Gastrocnemius medialis (tissue), 4 donors: ENCODE data around the gene SYTL5. TPM values are rescaled to one million over a fixed set of nuclear protein-coding genes. Genes with fewer than 3 reads are reported as not detected.

ENCODE experiments used
- ATAC-seq, 2 donors: fragments of 150-250 bp; one replicate each; pipeline ENCODE4 v1.9.1; 2016
- DNase-seq, 2 donors: peaks; one replicate each; pipeline ENCODE4 v3.0.0-alpha.2; 2019
- H3K27ac ChIP-seq, 4 donors: fragments of 200-600 bp; sonication (generic); 1 replicate in 1 of 4; 2 replicates in 3 of 4; pipeline ENCODE4 v1.5.1; 2016 to 2018; ENCODE audit warnings: mild to moderate bottlenecking in 2 of 4, moderate library complexity in 1 of 4
- H3K27me3 ChIP-seq, 3 donors: fragments of 200-600 bp; sonication (generic) in 2 of 3; 1 replicate in 1 of 3; 2 replicates in 2 of 3; pipeline versions ENCODE4 v1.5.1 to v1.6.0; 2016 to 2019; ENCODE audit warnings: mild to moderate bottlenecking in 1 of 3, moderate library complexity in 1 of 3
- H3K36me3 ChIP-seq, 2 donors: fragments of 200-600 bp; sonication (generic) in 1 of 2; one replicate each; pipeline ENCODE4 v1.5.1; 2017 to 2018
- H3K4me1 ChIP-seq, 2 donors: fragments of 200-600 bp; sonication (generic) in 1 of 2; one replicate each; pipeline ENCODE4 v1.5.1; 2016 to 2017; ENCODE audit warnings: mild to moderate bottlenecking in 2 of 2
- H3K4me3 ChIP-seq, 4 donors: fragments of 200-600 bp; sonication (generic) in 3 of 4; 1 replicate in 1 of 4; 2 replicates in 3 of 4; pipeline ENCODE4 v1.5.1; 2016 to 2019; ENCODE audit warnings: mild to moderate bottlenecking in 2 of 4
- H3K9me3 ChIP-seq, 3 donors: fragments of 200-600 bp; sonication (generic) in 2 of 3; 1 replicate in 1 of 3; 2 replicates in 2 of 3; pipeline ENCODE4 v1.5.1; 2016 to 2019
- CTCF ChIP-seq, 5 experiments: fragments of 450-650 bp in 3 of 5; fragments of 200-600 bp in 2 of 5; sonication (generic) in 2 of 5; IDR thresholded peaks in 4 of 5; conservative IDR thresholded peaks in 1 of 5; 1 replicate in 4 of 5; 2 replicates in 1 of 5; pipeline ENCODE4 v1.5.1; 2016 to 2019; ENCODE audit warnings: antibody characterized with exemption in 5 of 5, mild to moderate bottlenecking in 3 of 5, moderate library complexity in 3 of 5
- POLR2A ChIP-seq, 2 donors: fragments of 450-650 bp; IDR thresholded peaks; one replicate each; pipeline ENCODE4 v1.6.1; 2017; ENCODE audit warnings: antibody characterized with exemption in 2 of 2, mild to moderate bottlenecking in 2 of 2, moderate library complexity in 2 of 2
- in situ Hi-C, 4 donors: fragments of 200-750 bp; cut with MboI; loops; one replicate each; pipeline versions ENCODE4 v1.15.0 to v1.8.0; 2017; ENCODE audit warnings: low sequenced_read_pairs in 4 of 4
- intact Hi-C: fragments of 100-400 bp; cut with DNase I; formaldehyde crosslinking; loops from one replicate; pipeline ENCODE4 v1.15.1; 2023; ENCODE audit warnings: low total_unique reads
- microRNA-seq, 2 donors: library from miRNA; unstranded; fragments of <30 nt; microRNA quantifications; one replicate each; pipeline ENCODE4, GENCODE V29; 2016; ENCODE audit warnings: borderline replicate concordance in 2 of 2
- total RNA-seq, 4 donors: library from RNA; depleted of rRNA; stranded (reverse); fragments of >200 nt; gene quantifications; one replicate each; pipeline versions ENCODE4 v1.1.0 to v1.2.3, GENCODE V29; 2016

The SYTL5 gene
- total RNA-seq, 4 donors from 2014 or later: not detected

- Histone ChIP-seq H3K36me3 (no peaks in the 10 kb centered on the region), H3K4me1 (no peaks in the 10 kb centered on the region), H3K27me3 (no peaks in the 10 kb centered on the region), H3K4me3 (no peak overlapping the region), H3K9me3 (no peaks in the 10 kb centered on the region), H3K27ac (no peak overlapping the region)
- in situ Hi-C loops: loop anchor here in 1 of 4 donors (25.0 kb wide), 1 partner anchor 258 kb away; no protein-coding TSS in a partner anchor
- no peak for DNase-seq
- ATAC-seq: no peak
- TF ChIP-seq CTCF (IDR thresholded peaks at IDR 0.05 in 4 of 5, conservative IDR thresholded peaks at IDR 0.05 in 1 of 5) (no peak), POLR2A (IDR thresholded peaks at IDR 0.05) (no peak)
- intact Hi-C loops: no loop called here
Observed at GRCh38 chrX:38170556-38170955, 164.2 kb downstream of the SYTL5 start.

- no peaks in the 10 kb centered on the region for H3K27me3 ChIP-seq
- ATAC-seq (no peak), DNase-seq (no peak)
- no peaks in the 10 kb centered on the region for H3K4me1 ChIP-seq
- H3K27ac ChIP-seq: no peak overlapping the region
- TF ChIP-seq CTCF (IDR thresholded peaks at IDR 0.05 in 4 of 5, conservative IDR thresholded peaks at IDR 0.05 in 1 of 5): no peak
- TF ChIP-seq POLR2A (IDR thresholded peaks at IDR 0.05): no peak
- no peaks in the 10 kb centered on the region for H3K36me3 ChIP-seq
- intact Hi-C loops (no loop called here), in situ Hi-C loops (loop anchor here in 1 of 4 donors (25.0 kb wide), 1 partner anchor 260 kb away; no protein-coding TSS in a partner anchor)
- H3K4me3 ChIP-seq: no peak overlapping the region
- H3K9me3 ChIP-seq: no peaks in the 10 kb centered on the region
Observed at GRCh38 chrX:38172596-38172995, 166.2 kb downstream of the SYTL5 start.

GRCh38 chrX:38175139-38175538 lies 168.8 kb downstream of the SYTL5 start:
- TF ChIP-seq CTCF (IDR thresholded peaks at IDR 0.05 in 4 of 5, conservative IDR thresholded peaks at IDR 0.05 in 1 of 5) (peak in 1 of 5 experiments; percentile 20), POLR2A (IDR thresholded peaks at IDR 0.05) (no peak)
- Histone ChIP-seq H3K36me3 (no peaks in the 10 kb centered on the region), H3K27ac (no peak overlapping the region), H3K27me3 (no peaks in the 10 kb centered on the region), H3K4me1 (no peaks in the 10 kb centered on the region), H3K4me3 (no peak overlapping the region), H3K9me3 (no peaks in the 10 kb centered on the region)
- intact Hi-C loops (no loop called here), in situ Hi-C loops (no loop called here)
- ATAC-seq: no peak
- no peak for DNase-seq

DNA sequence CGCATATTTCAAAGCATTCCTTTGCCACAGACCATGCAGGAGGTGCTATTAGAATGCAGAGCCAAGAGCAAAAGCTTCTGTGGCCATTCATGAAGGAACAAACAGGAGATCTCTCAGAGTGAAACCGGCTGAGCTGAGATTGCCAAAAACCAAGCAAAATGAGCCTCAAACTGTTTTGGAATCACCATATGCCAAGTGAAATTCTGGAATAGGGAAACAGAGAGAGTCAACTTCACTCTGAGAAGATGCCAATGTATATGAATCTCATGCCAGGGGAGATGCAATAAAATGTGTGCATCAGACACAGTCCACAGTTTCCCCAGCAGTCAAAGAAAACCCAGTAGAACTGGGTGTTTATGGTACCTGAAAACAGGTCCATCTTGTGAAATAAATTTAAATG lies 172.0 kb downstream of the SYTL5 start:
- H3K36me3 ChIP-seq: no peaks in the 10 kb centered on the region
- DNase-seq (no peak), ATAC-seq (no peak)
- no peak overlapping the region for H3K27ac ChIP-seq
- intact Hi-C loops: no loop called here
- H3K4me3 ChIP-seq: no peak overlapping the region
- no peaks in the 10 kb centered on the region for H3K27me3 ChIP-seq
- TF ChIP-seq POLR2A (IDR thresholded peaks at IDR 0.05): no peak
- TF ChIP-seq CTCF (IDR thresholded peaks at IDR 0.05 in 4 of 5, conservative IDR thresholded peaks at IDR 0.05 in 1 of 5): no peak
- no peaks in the 10 kb centered on the region for H3K9me3 ChIP-seq
- in situ Hi-C loops: no loop called here
- H3K4me1 ChIP-seq: no peaks in the 10 kb centered on the region

Small RNA genes within 50 kb of the gene (microRNA-seq; reads per million reads assigned to microRNA genes)
- gene MIR548AJ2: 0 reads per million in 2 donors

Other genes with a start within 250 kb of the SYTL5 start
- 1 to 10 TPM; 1.8 to 6.7 (median 5.1) TPM for gene CYBB, start 226.5 kb upstream of the SYTL5 start, total RNA-seq
- gene DYNLT3, start 159.0 kb upstream of the SYTL5 start, total RNA-seq: 10 to 100 TPM; 12.7 to 22.2 (median 15.0) TPM
- gene SRPX, start 214.3 kb downstream of the SYTL5 start, total RNA-seq: 10 to 100 TPM in 3 of 4 donors, 1 to 10 TPM in 1; 8.6 to 48.3 (median 36.6) TPM